Activated CD8-positive, alpha-beta memory T cell treated with anti-CD3 and anti-CD28 coated beads, Interleukin-2, amount 10 ng/mL, durations not matched to agents 7 days and 5 days (primary cell): ENCODE results near the gene ALKAL2. TPM values are rescaled to one million over a fixed set of nuclear protein-coding genes. Genes with fewer than 3 reads are reported as not detected.

Experiments used
- ATAC-seq: fragments of 150-1000 bp; cut with Tn5 transposase; one replicate; pipeline ENCODE4 v1.10.0; 2021; ENCODE audit warnings: moderate library complexity
- CTCF ChIA-PET: fragments of 350-600 bp; sonication (Branson Sonifier 250); formaldehyde crosslinking; loops from one replicate; lab custom pipeline; 2021; ENCODE audit warnings: antibody characterized with exemption; lab: Charles Lee
- DNase-seq: peaks from one replicate; pipeline ENCODE4 v3.0.0-alpha.2; 2020
- H3K27ac Mint-ChIP-seq: one replicate; pipeline ENCODE4 v1.8.0; 2021; ENCODE audit warnings: mild to moderate bottlenecking, mixed read lengths
- H3K27me3 Mint-ChIP-seq: one replicate; pipeline ENCODE4 v1.8.0; 2021; ENCODE audit warnings: mixed read lengths
- H3K36me3 Mint-ChIP-seq: one replicate; pipeline ENCODE4 v1.8.0; 2021; ENCODE audit warnings: mild to moderate bottlenecking, mixed read lengths
- H3K4me1 Mint-ChIP-seq: one replicate; pipeline ENCODE4 v1.8.0; 2021; ENCODE audit warnings: mixed read lengths
- H3K4me3 Mint-ChIP-seq: one replicate; pipeline ENCODE4 v1.8.0; 2021; ENCODE audit warnings: mild to moderate bottlenecking, moderate library complexity, mixed read lengths
- H3K9me3 Mint-ChIP-seq: one replicate; pipeline ENCODE4 v1.8.0; 2022; ENCODE audit warnings: low read depth, mixed read lengths
- total RNA-seq, 2 experiments: library from RNA; stranded (reverse); gene quantifications; one replicate each; pipeline ENCODE4 v1.2.3, GENCODE V29; 2021

ALKAL2 gene
- total RNA-seq, 2 experiments from 2014 or later = not detected

- DNase-seq = no peak
- H3K27ac Mint-ChIP-seq = no peak overlapping the region
- H3K27me3 Mint-ChIP-seq = no peaks in the 10 kb centered on the region
- no peaks in the 10 kb centered on the region for H3K9me3 Mint-ChIP-seq
- CTCF ChIA-PET = interaction anchor here (2.2 kb wide), 1 partner anchor 9 kb away, joined by 7 read pairs; no protein-coding TSS in a partner anchor
- peaks cover 13% of the 10 kb centered on the region for H3K4me1 Mint-ChIP-seq
- H3K36me3 Mint-ChIP-seq = peaks cover 43% of the 10 kb centered on the region
- no peak overlapping the region for H3K4me3 Mint-ChIP-seq
- ATAC-seq = no peak
These were observed 12.4 kb downstream of the ALKAL2 start for GRCh38 chr2:275466-275865.

- Mint-ChIP-seq H3K36me3 (peaks cover 38% of the 10 kb centered on the region), H3K27me3 (no peaks in the 10 kb centered on the region), H3K4me1 (peaks cover 21% of the 10 kb centered on the region), H3K9me3 (no peaks in the 10 kb centered on the region), H3K4me3 (no peak overlapping the region), H3K27ac (no peak overlapping the region)
- CTCF ChIA-PET = interaction anchor here (1.3 to 2.2 kb wide), 2 partner anchors 8 to 362 kb away, joined by 3 to 7 read pairs; no protein-coding TSS in a partner anchor
- ATAC-seq = no peak
- DNase-seq = no peak
These were observed 13.4 kb downstream of the ALKAL2 start for GRCh38 chr2:274503-274902.

GRCh38 chr2:273333-273732 lies 14.6 kb downstream of the ALKAL2 start:
- ATAC-seq (no peak), DNase-seq (no peak)
- Mint-ChIP-seq H3K4me1 (peaks cover 25% of the 10 kb centered on the region), H3K9me3 (no peaks in the 10 kb centered on the region), H3K36me3 (peaks cover 34% of the 10 kb centered on the region), H3K27ac (no peak overlapping the region), H3K4me3 (no peak overlapping the region), H3K27me3 (no peaks in the 10 kb centered on the region)
- CTCF ChIA-PET = interaction anchor here (1.2 kb wide), 1 partner anchor 16 kb away, joined by 3 read pairs; no protein-coding TSS in a partner anchor

- Mint-ChIP-seq H3K36me3 (peaks cover 29% of the 10 kb centered on the region), H3K4me1 (peaks cover 34% of the 10 kb centered on the region), H3K27ac (no peak overlapping the region), H3K27me3 (no peaks in the 10 kb centered on the region), H3K9me3 (no peaks in the 10 kb centered on the region), H3K4me3 (no peak overlapping the region)
- no peak for ATAC-seq
- no peak for DNase-seq
- CTCF ChIA-PET = interaction anchor here (1.2 kb wide), 1 partner anchor 14 kb away, joined by 3 read pairs; no protein-coding TSS in a partner anchor
These were observed 16.0 kb downstream of the ALKAL2 start for GRCh38 chr2:271917-272316.

- ATAC-seq = no peak
- no peak for DNase-seq
- Mint-ChIP-seq H3K27me3 (no peaks in the 10 kb centered on the region), H3K36me3 (peaks cover 31% of the 10 kb centered on the region), H3K9me3 (no peaks in the 10 kb centered on the region), H3K27ac (no peak overlapping the region), H3K4me1 (peaks cover 44% of the 10 kb centered on the region), H3K4me3 (no peak overlapping the region)
- CTCF ChIA-PET = no interaction called here
These were observed 17.0 kb downstream of the ALKAL2 start for GRCh38 chr2:270861-271260.

- Mint-ChIP-seq H3K4me3 (no peak overlapping the region), H3K36me3 (peaks cover 26% of the 10 kb centered on the region), H3K27me3 (no peaks in the 10 kb centered on the region), H3K4me1 (peaks cover 48% of the 10 kb centered on the region), H3K9me3 (no peaks in the 10 kb centered on the region), H3K27ac (no peak overlapping the region)
- CTCF ChIA-PET = no interaction called here
- ATAC-seq (no peak), DNase-seq (no peak)
These were observed 18.4 kb downstream of the ALKAL2 start for GRCh38 chr2:269356-270030.

GRCh38 chr2:268323-268722 lies 19.6 kb downstream of the ALKAL2 start:
- Mint-ChIP-seq H3K27ac (no peak overlapping the region), H3K4me1 (peaks cover 51% of the 10 kb centered on the region), H3K36me3 (peaks cover 24% of the 10 kb centered on the region), H3K27me3 (no peaks in the 10 kb centered on the region), H3K9me3 (no peaks in the 10 kb centered on the region), H3K4me3 (no peak overlapping the region)
- ATAC-seq = no peak
- no peak for DNase-seq
- CTCF ChIA-PET = no interaction called here

GRCh38 chr2:264493-265468 lies 23.1 kb downstream of the ALKAL2 start, which contains the start of gene ACP1:
ACP1 (plus strand) TSS chr2:264947; CDS start chr2:264965, 18 bp downstream.
- Mint-ChIP-seq H3K36me3 (peaks cover 17% of the 10 kb centered on the region), H3K4me1 (peaks cover 39% of the 10 kb centered on the region), H3K9me3 (no peaks in the 10 kb centered on the region), H3K4me3 (peak within 1 kb of the TSS; percentile 94), H3K27me3 (no peaks in the 10 kb centered on the region), H3K27ac (peak within 1 kb of the TSS; percentile 94)
- ATAC-seq = peak; percentile 90
- CTCF ChIA-PET = interaction anchor here (1.0 to 3.8 kb wide), 3 partner anchors 10 to 18 kb away, joined by 4 to 12 read pairs (median 7); no protein-coding TSS in a partner anchor
- DNase-seq = peak; percentile 95

GRCh38 chr2:263774-264492 lies 24.0 kb downstream of the ALKAL2 start, which contains the start of gene SH3YL1:
SH3YL1 (minus strand) TSS chr2:264032; CDS start chr2:263984, 48 bp downstream.
- peak; percentile 34 for ATAC-seq
- CTCF ChIA-PET = interaction anchor here (3.8 kb wide), 1 partner anchor 17 kb away, joined by 12 read pairs; no protein-coding TSS in a partner anchor
- Mint-ChIP-seq H3K4me1 (peaks cover 34% of the 10 kb centered on the region), H3K4me3 (peak within 1 kb of the TSS; percentile 94), H3K27ac (peak within 1 kb of the TSS; percentile 94), H3K27me3 (no peaks in the 10 kb centered on the region), H3K9me3 (no peaks in the 10 kb centered on the region), H3K36me3 (peaks cover 20% of the 10 kb centered on the region)
- peak; percentile 59 for DNase-seq

- DNase-seq = no peak
- CTCF ChIA-PET = interaction anchor here (3.8 kb wide), 1 partner anchor 17 kb away, joined by 12 read pairs; no protein-coding TSS in a partner anchor
- Mint-ChIP-seq H3K27me3 (no peaks in the 10 kb centered on the region), H3K9me3 (peaks cover 2% of the 10 kb centered on the region), H3K4me1 (peaks cover 32% of the 10 kb centered on the region), H3K4me3 (peak overlapping the region; percentile 94), H3K36me3 (peaks cover 24% of the 10 kb centered on the region), H3K27ac (peak overlapping the region; percentile 46)
- no peak for ATAC-seq
These were observed 24.7 kb downstream of the ALKAL2 start for GRCh38 chr2:263022-263738.

- CTCF ChIA-PET = interaction anchor here (1.0 to 3.8 kb wide), 2 partner anchors 16 to 70 kb away, joined by 3 to 12 read pairs; no protein-coding TSS in a partner anchor
- Mint-ChIP-seq H3K27me3 (no peaks in the 10 kb centered on the region), H3K4me1 (peaks cover 24% of the 10 kb centered on the region), H3K9me3 (peaks cover 6% of the 10 kb centered on the region), H3K4me3 (no peak overlapping the region), H3K36me3 (peaks cover 22% of the 10 kb centered on the region), H3K27ac (no peak overlapping the region)
- DNase-seq (no peak), ATAC-seq (no peak)
These were observed 25.8 kb downstream of the ALKAL2 start for GRCh38 chr2:262117-262516.
